ENCODE results near the gene SEL1L2.
A peak's percentile ranks its signal among the peaks of the same experiment; 100 is the strongest.
"Not testable (repeated sequence)": the region's sequence is repeated elsewhere in the genome, so short reads cannot be mapped to it uniquely, and the experiment has no call there.

The SEL1L2 gene, protein sequence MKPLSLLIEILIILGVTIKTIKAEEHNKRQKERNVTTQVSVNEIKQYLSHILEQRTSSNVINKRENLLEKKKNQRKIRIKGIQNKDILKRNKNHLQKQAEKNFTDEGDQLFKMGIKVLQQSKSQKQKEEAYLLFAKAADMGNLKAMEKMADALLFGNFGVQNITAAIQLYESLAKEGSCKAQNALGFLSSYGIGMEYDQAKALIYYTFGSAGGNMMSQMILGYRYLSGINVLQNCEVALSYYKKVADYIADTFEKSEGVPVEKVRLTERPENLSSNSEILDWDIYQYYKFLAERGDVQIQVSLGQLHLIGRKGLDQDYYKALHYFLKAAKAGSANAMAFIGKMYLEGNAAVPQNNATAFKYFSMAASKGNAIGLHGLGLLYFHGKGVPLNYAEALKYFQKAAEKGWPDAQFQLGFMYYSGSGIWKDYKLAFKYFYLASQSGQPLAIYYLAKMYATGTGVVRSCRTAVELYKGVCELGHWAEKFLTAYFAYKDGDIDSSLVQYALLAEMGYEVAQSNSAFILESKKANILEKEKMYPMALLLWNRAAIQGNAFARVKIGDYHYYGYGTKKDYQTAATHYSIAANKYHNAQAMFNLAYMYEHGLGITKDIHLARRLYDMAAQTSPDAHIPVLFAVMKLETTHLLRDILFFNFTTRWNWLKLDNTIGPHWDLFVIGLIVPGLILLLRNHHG

DNA sequence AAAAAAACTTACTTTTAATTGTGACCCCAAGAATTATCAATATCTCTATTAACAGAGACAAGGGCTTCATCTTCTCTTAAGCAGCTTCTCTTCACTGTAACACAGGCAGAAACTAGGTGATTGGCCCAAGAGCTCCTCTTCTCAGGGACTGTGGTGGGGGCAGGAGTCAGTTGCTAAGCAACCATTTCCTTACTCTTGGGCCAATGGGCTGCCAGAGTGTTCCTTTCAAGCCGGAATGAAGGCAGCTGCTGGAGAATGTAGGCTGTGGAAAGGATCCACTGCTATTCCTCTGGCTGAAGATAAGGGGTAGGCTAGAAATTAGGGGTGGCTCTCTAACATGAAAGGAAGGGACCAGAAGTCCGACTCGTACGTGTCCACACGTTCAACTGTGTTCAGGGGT, at the start of gene SEL1L2:
TSS of gene SEL1L2 (minus strand) at position 150 of the 400 bp plus-strand sequence. CDS start at position 70, 80 bp downstream.
- H3K27ac Mint-ChIP-seq = no peak within 1 kb of the TSS
- no peaks in the 10 kb centered on the region for H3K36me3 Mint-ChIP-seq (ENCODE audit: low read depth)
- intact Hi-C loops (cut with micrococcal nuclease) = no loop called here
- H3K9me3 Mint-ChIP-seq = peaks cover 39% of the 10 kb centered on the region
- peaks cover 5% of the 10 kb centered on the region for H3K4me1 Mint-ChIP-seq (ENCODE audit: low read depth)
- H3K4me3 Mint-ChIP-seq = no peak within 1 kb of the TSS
- peaks cover 18% of the 10 kb centered on the region for H3K27me3 Mint-ChIP-seq

- H3K27ac Mint-ChIP-seq = no peak overlapping the region
- intact Hi-C loops (cut with micrococcal nuclease) = no loop called here
- H3K4me1 Mint-ChIP-seq (ENCODE audit: low read depth) = no peaks in the 10 kb centered on the region
- no peak overlapping the region for H3K4me3 Mint-ChIP-seq
- H3K36me3 Mint-ChIP-seq (ENCODE audit: low read depth) = no peaks in the 10 kb centered on the region
- no peaks in the 10 kb centered on the region for H3K9me3 Mint-ChIP-seq
- H3K27me3 Mint-ChIP-seq = no peaks in the 10 kb centered on the region
These were observed 46.2 kb upstream of the SEL1L2 start for GRCh38 chr20:14036567-14036966.

DNA sequence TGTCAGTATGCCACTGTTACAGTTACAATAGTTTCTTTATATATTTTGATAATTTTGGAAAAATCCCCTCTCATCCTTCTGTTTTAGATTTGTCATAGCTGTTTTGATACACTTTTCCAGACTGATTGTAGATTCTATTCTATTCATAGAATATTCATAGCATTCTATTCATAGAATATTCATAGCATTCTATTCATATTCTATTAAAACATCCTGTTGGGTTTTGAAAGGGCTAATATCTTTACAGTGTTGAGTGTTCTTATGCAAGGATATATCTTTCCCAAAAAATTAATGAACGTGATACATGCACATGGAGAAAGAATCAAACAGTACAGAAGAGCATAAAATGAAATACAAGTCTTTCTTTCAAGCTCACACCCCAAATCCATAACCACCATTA, 42.9 kb upstream of the SEL1L2 start:
- Mint-ChIP-seq H3K27ac (no peak overlapping the region), H3K27me3 (no peaks in the 10 kb centered on the region), H3K36me3 (ENCODE audit: low read depth) (no peaks in the 10 kb centered on the region), H3K9me3 (no peaks in the 10 kb centered on the region), H3K4me1 (ENCODE audit: low read depth) (no peaks in the 10 kb centered on the region), H3K4me3 (no peak overlapping the region)
- intact Hi-C loops (cut with micrococcal nuclease) = no loop called here

DNA sequence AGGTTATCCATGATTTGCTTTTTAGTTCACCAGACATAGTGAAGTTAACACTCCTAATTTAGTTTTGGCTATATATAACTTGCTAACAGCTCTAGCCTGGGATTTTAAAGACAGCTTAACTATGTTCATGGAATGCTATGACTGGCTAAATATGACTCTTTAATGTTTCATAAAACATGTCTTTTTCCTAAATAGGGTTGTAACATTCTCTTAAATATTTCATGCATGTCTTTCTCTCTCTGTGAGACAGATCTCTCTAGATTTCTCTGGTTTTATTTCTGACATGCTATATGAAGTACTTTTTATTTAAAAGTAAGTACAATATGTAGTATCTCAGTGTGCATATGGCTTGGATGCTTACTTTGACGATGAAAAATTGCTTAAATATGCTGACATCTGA, 40.6 kb upstream of the SEL1L2 start:
- intact Hi-C loops (cut with micrococcal nuclease) = no loop called here
- Mint-ChIP-seq H3K36me3 (ENCODE audit: low read depth) (no peaks in the 10 kb centered on the region), H3K9me3 (peaks cover 11% of the 10 kb centered on the region), H3K27ac (no peak overlapping the region), H3K4me1 (ENCODE audit: low read depth) (no peaks in the 10 kb centered on the region), H3K4me3 (no peak overlapping the region), H3K27me3 (no peaks in the 10 kb centered on the region)

DNA sequence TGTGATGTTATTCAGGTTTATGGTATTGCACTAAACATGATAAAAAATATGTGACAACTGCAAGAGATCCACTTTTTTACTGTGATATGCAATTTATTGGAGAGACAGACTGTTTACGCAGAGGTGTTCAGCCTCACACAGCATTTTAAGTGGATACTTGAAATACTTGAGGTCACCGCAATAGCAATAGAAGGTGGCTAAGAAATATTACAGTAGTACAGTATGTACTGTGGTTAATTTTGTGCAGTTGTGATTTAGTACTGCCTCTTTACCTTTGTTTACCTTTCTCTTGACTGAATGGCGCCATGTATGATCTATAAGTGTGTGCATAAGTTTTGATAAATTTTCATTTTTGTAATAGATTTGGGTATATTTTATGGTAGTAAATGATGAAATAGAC, 22.3 kb upstream of the SEL1L2 start:
- no peaks in the 10 kb centered on the region for H3K4me1 Mint-ChIP-seq (ENCODE audit: low read depth)
- H3K27me3 Mint-ChIP-seq = no peaks in the 10 kb centered on the region
- H3K9me3 Mint-ChIP-seq = peaks cover 25% of the 10 kb centered on the region
- no peak overlapping the region for H3K27ac Mint-ChIP-seq
- intact Hi-C loops (cut with micrococcal nuclease) = no loop called here
- H3K4me3 Mint-ChIP-seq = no peak overlapping the region
- no peaks in the 10 kb centered on the region for H3K36me3 Mint-ChIP-seq (ENCODE audit: low read depth)

- Mint-ChIP-seq H3K4me3 (no peak overlapping the region), H3K9me3 (peaks cover under 1% of the 10 kb centered on the region), H3K27ac (no peak overlapping the region), H3K4me1 (ENCODE audit: low read depth) (no peaks in the 10 kb centered on the region), H3K27me3 (no peaks in the 10 kb centered on the region), H3K36me3 (ENCODE audit: low read depth) (no peaks in the 10 kb centered on the region)
- intact Hi-C loops (cut with micrococcal nuclease) = no loop called here
These were observed 18.8 kb upstream of the SEL1L2 start for GRCh38 chr20:14009208-14009607.

- intact Hi-C loops (cut with micrococcal nuclease) = no loop called here
- Mint-ChIP-seq H3K4me1 (ENCODE audit: low read depth) (no peaks in the 10 kb centered on the region), H3K9me3 (no peaks in the 10 kb centered on the region), H3K36me3 (ENCODE audit: low read depth) (no peaks in the 10 kb centered on the region), H3K27ac (no peak overlapping the region), H3K4me3 (no peak overlapping the region), H3K27me3 (no peaks in the 10 kb centered on the region)
These were observed 15.6 kb upstream of the SEL1L2 start for GRCh38 chr20:14005996-14006395.

DNA sequence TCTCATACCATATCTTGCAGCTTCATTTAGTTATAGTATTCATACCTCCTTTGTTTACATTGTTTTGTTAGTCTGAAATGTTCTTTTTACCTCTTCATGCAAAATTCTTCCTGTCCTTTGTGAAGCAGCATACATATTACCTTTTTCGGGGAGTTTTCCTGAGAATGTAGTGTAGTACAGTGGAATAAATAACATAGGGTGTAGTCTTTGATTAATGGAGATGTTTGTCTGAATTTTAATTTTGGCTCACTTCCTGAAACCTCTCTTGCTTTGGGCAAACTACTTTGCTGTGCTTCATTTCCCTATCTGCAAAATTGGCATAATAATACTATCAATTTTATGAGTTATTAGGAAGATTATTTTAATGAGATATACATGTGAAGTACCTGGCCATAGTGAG, 10.5 kb upstream of the SEL1L2 start:
- intact Hi-C loops (cut with micrococcal nuclease) = no loop called here
- Mint-ChIP-seq H3K4me1 (ENCODE audit: low read depth) (no peaks in the 10 kb centered on the region), H3K4me3 (no peak overlapping the region), H3K36me3 (ENCODE audit: low read depth) (no peaks in the 10 kb centered on the region), H3K9me3 (no peaks in the 10 kb centered on the region), H3K27me3 (peaks cover 21% of the 10 kb centered on the region), H3K27ac (no peak overlapping the region)

GRCh38 chr20:13996265-13996664, 5.9 kb upstream of the SEL1L2 start:
- Mint-ChIP-seq H3K36me3 (ENCODE audit: low read depth) (no peaks in the 10 kb centered on the region), H3K4me1 (ENCODE audit: low read depth) (peaks cover 5% of the 10 kb centered on the region), H3K9me3 (peaks cover 39% of the 10 kb centered on the region), H3K4me3 (peak overlapping the region; percentile 76), H3K27me3 (peaks cover 42% of the 10 kb centered on the region), H3K27ac (no peak overlapping the region)
- intact Hi-C loops (cut with micrococcal nuclease) = no loop called here

DNA sequence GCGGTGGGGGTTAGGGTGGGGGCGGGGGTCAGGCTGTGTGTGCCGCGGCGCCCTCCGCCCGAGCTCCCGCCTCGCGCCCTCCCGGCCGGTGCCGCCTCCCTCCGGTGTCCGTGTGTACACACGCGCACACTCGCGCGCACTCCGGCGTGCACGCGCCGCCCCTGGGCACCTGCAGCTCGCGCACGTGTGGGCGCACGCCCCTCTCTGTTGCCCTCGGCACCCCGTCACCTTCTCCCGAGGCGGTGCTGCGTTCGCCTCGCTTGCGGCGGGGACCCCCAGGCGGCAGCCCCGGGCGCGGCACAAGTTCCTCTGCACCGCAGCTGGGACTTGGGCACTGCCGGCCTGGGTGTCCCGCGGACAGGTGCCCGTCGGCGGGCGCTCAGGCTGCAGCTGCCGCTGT, 5.4 kb upstream of the SEL1L2 start:
- no peak overlapping the region for H3K27ac Mint-ChIP-seq
- peak overlapping the region; percentile 76 for H3K4me3 Mint-ChIP-seq
- H3K9me3 Mint-ChIP-seq = peaks cover 39% of the 10 kb centered on the region
- peaks cover 42% of the 10 kb centered on the region for H3K27me3 Mint-ChIP-seq
- intact Hi-C loops (cut with micrococcal nuclease) = no loop called here
- H3K36me3 Mint-ChIP-seq (ENCODE audit: low read depth) = no peaks in the 10 kb centered on the region
- peaks cover 5% of the 10 kb centered on the region for H3K4me1 Mint-ChIP-seq (ENCODE audit: low read depth)

DNA sequence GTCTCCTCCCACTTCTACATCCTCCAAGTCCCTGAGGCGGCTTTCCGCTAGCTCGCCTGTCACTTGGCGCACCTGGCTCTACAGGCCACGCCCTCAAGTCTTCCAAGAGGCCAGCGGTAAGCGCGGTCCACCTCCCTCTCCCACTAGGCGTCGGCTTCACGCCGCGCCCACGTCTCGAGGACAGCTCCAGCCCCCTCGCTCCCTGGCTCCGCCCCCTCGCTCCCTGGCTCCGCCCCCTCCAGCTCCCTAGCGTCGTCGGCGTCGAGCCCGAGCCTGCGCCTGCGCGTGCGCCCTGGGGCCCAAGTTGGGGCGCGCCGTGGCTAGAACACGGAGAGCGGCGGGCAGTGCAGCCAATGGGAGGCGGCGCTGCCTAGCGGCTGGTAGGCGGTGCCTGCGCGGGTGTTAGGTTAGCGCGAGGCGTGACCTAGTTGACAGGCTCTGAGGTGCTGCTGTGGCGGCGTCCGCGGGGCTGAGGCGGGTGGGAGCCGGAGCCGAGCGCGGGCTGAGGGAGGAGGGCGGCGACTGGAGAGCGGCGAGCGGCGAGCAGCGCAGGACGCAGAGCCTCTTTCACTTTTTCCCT, 4.8 kb upstream of the SEL1L2 start, which contains the start of gene MACROD2:
TSS of gene MACROD2 (plus strand) at position 431 of the 580 bp plus-strand sequence.
- Mint-ChIP-seq H3K27ac (no peak within 1 kb of the TSS), H3K36me3 (ENCODE audit: low read depth) (no peaks in the 10 kb centered on the region), H3K4me1 (ENCODE audit: low read depth) (peaks cover 5% of the 10 kb centered on the region), H3K27me3 (peaks cover 42% of the 10 kb centered on the region), H3K9me3 (peaks cover 39% of the 10 kb centered on the region), H3K4me3 (peak within 1 kb of the TSS; percentile 76)
- intact Hi-C loops (cut with micrococcal nuclease) = no loop called here

GRCh38 chr20:13991955-13992354, 1.5 kb upstream of the SEL1L2 start:
- H3K27ac Mint-ChIP-seq; H3K36me3 Mint-ChIP-seq (ENCODE audit: low read depth); H3K4me1 Mint-ChIP-seq (ENCODE audit: low read depth); intact Hi-C loops (cut with micrococcal nuclease); H3K4me3 Mint-ChIP-seq: not testable (repeated sequence)
- peaks cover 31% of the 10 kb centered on the region for H3K27me3 Mint-ChIP-seq
- peaks cover 39% of the 10 kb centered on the region for H3K9me3 Mint-ChIP-seq

DNA sequence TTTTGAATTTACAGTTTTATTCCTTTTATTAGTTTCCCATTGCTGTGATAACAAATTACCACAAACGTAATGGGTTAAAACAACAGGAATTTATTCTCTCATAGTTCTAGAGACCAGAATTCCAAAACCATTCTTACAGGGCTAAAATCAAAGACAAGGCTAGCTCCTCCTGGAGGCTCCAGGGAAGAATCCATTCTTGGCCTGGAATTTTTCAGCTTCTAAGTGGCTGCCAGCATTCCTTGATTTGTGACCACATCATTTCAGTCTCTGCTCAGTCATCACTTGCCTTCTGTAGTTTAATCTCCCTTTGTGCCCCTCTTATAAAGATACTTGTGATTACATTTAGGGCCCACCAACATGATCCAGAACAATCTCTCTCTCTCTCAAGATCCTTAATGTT, 897 bp upstream of the SEL1L2 start:
- peaks cover 39% of the 10 kb centered on the region for H3K9me3 Mint-ChIP-seq
- H3K27ac Mint-ChIP-seq = no peak overlapping the region
- intact Hi-C loops (cut with micrococcal nuclease) = no loop called here
- no peak overlapping the region for H3K4me3 Mint-ChIP-seq
- peaks cover 25% of the 10 kb centered on the region for H3K27me3 Mint-ChIP-seq
- H3K4me1 Mint-ChIP-seq (ENCODE audit: low read depth) = peaks cover 5% of the 10 kb centered on the region
- H3K36me3 Mint-ChIP-seq (ENCODE audit: low read depth) = no peaks in the 10 kb centered on the region

- Mint-ChIP-seq H3K27ac (no peak overlapping the region), H3K4me1 (ENCODE audit: low read depth) (no peaks in the 10 kb centered on the region), H3K4me3 (no peak overlapping the region), H3K9me3 (no peaks in the 10 kb centered on the region), H3K27me3 (peaks cover 2% of the 10 kb centered on the region), H3K36me3 (ENCODE audit: low read depth) (no peaks in the 10 kb centered on the region)
- intact Hi-C loops (cut with micrococcal nuclease) = no loop called here
These were observed 6.2 kb downstream of the SEL1L2 start for GRCh38 chr20:13984211-13984610.
